Transverse colon (tissue), 4 donors: ENCODE results near the gene RAB19. TPM values are rescaled to one million over a fixed set of nuclear protein-coding genes. Genes with fewer than 3 reads are reported as not detected.
A peak's percentile ranks its signal among the peaks of the same experiment; 100 is the strongest.

Experiments used
- DNase-seq: peaks from one replicate; pipeline ENCODE4 v3.0.0-alpha.2; 2019
- H3K27ac ChIP-seq, 4 donors: fragments of 200-600 bp; sonication (generic); 2 replicates each; pipeline ENCODE4 v1.5.1; 2016 to 2018; ENCODE audit warnings: inconsistent platforms in 4 of 4
- H3K27me3 ChIP-seq: fragments of 200-600 bp; sonication (generic); 2 replicates; pipeline ENCODE4 v1.5.1; 2017; ENCODE audit warnings: inconsistent platforms
- H3K36me3 ChIP-seq, 4 donors: fragments of 200-600 bp; sonication (generic); 2 replicates each; pipeline ENCODE4 v1.5.1; 2017 to 2019; ENCODE audit warnings: inconsistent platforms in 4 of 4
- H3K4me1 ChIP-seq, 4 donors: fragments of 200-600 bp; sonication (generic); 2 replicates each; pipeline ENCODE4 v1.5.1; 2017 to 2020; ENCODE audit warnings: inconsistent platforms in 4 of 4
- H3K4me3 ChIP-seq, 4 donors: fragments of 200-600 bp; sonication (generic); 1 replicate in 1 of 4; 2 replicates in 3 of 4; pipeline versions ENCODE4 v1.5.1 to v1.6.1; 2017 to 2019; ENCODE audit warnings: inconsistent platforms in 4 of 4
- H3K9me3 ChIP-seq, 2 donors: fragments of 200-600 bp; sonication (generic); 2 replicates each; pipeline ENCODE4 v1.5.1; 2017 to 2019; ENCODE audit warnings: inconsistent platforms in 2 of 2
- EP300 ChIP-seq: sonication (generic); formaldehyde crosslinking; IDR thresholded peaks from one replicate; pipeline ENCODE4 v1.6.1; 2017; ENCODE audit warnings: antibody characterized with exemption, low read depth
- POLR2A ChIP-seq: fragments of 450-650 bp; IDR thresholded peaks from one replicate; pipeline ENCODE4 v1.6.1; 2016; ENCODE audit warnings: antibody characterized with exemption, mild to moderate bottlenecking, moderate library complexity
- POLR2AphosphoS5 ChIP-seq, 3 donors: sonication (generic); formaldehyde crosslinking; IDR thresholded peaks; one replicate each; pipeline ENCODE4 v1.6.1; 2016; ENCODE audit warnings: antibody characterized with exemption in 3 of 3
- WGBS, 2 donors: methylation state at CpG; one replicate each; pipeline ENCODE4 v1.1.5; 2018; ENCODE audit warnings: low coverage in 1 of 2; 5-methylcytosine and 5-hydroxymethylcytosine counted together
- in situ Hi-C, 4 donors: fragments of 200-750 bp; cut with MboI; loops; one replicate each; pipeline versions ENCODE4 v1.15.0 to v1.15.1; 2017; ENCODE audit warnings: low sequenced_read_pairs in 3 of 4, low pct_ligation_motif_present in 1 of 4, low pct_unique_long_range_greater_than_20kb in 1 of 4
- intact Hi-C: fragments of 100-400 bp; cut with DNase I; formaldehyde crosslinking; loops from one replicate; pipeline ENCODE4 v1.15.1; 2023; ENCODE audit warnings: low total_unique reads
- total RNA-seq, 4 donors: library from RNA; depleted of rRNA; stranded (reverse); fragments of >200 nt; gene quantifications; one replicate each; pipeline ENCODE4 v1.1.0, GENCODE V29; 2016
- TF ChIP-seq, protein P1 (sequence below), 5 experiments: fragments of 200-600 bp in 3 of 5; fragments of 450-650 bp in 2 of 5; sonication (generic) in 3 of 5; IDR thresholded peaks; 1 replicate in 2 of 5; 2 replicates in 3 of 5; pipeline ENCODE4 v1.5.1; 2016 to 2017; ENCODE audit warnings: antibody characterized with exemption in 5 of 5, inconsistent platforms in 3 of 5, mild to moderate bottlenecking in 2 of 5, moderate library complexity in 1 of 5

The RAB19 gene
- total RNA-seq, 4 donors from 2014 or later, result 10.3 to 87.9 (median 18.9) TPM

DNA sequence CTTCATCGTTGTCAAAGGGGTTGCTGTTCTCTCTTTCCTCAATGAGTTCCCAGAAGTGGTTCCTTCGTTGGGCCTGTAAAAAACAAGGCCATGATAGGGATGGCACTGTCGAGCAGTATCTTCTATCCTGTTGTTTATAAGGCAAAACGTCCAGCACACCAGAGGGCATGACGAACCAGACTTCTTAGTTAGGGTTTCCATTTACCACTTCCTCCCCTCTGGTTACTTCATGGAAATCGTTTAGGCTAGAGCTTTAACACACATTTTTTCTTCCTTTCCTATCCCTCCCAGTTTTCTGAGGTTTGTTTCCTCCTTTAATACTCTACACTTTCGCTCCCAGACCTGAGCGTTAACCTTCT, 50.8 kb downstream of the RAB19 start:
- Histone ChIP-seq H3K27ac (peak overlapping the region; percentile 67 to 82 (median 75)), H3K27me3 (no peaks in the 10 kb centered on the region), H3K9me3 (no peaks in the 10 kb centered on the region), H3K4me1 (peaks cover 3 to 73% (median 53%) of the 10 kb centered on the region in 4 donors), H3K36me3 (peaks cover 0 to 48% (median 15%) of the 10 kb centered on the region in 4 donors), H3K4me3 (no peak overlapping the region)
- in situ Hi-C loops (no loop called here), intact Hi-C loops (no loop called here)
- TF ChIP-seq POLR2A (no peak), EP300 (no peak), POLR2AphosphoS5 (IDR thresholded peaks at IDR 0.05) (no peak)
- TF ChIP-seq, protein P1, sequence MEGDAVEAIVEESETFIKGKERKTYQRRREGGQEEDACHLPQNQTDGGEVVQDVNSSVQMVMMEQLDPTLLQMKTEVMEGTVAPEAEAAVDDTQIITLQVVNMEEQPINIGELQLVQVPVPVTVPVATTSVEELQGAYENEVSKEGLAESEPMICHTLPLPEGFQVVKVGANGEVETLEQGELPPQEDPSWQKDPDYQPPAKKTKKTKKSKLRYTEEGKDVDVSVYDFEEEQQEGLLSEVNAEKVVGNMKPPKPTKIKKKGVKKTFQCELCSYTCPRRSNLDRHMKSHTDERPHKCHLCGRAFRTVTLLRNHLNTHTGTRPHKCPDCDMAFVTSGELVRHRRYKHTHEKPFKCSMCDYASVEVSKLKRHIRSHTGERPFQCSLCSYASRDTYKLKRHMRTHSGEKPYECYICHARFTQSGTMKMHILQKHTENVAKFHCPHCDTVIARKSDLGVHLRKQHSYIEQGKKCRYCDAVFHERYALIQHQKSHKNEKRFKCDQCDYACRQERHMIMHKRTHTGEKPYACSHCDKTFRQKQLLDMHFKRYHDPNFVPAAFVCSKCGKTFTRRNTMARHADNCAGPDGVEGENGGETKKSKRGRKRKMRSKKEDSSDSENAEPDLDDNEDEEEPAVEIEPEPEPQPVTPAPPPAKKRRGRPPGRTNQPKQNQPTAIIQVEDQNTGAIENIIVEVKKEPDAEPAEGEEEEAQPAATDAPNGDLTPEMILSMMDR (IDR thresholded peaks at IDR 0.05), result no peak
- 43 to 53% methylated on average over 3 to 8 of the region's 8 CpGs for WGBS, 2 donors
- no peak for DNase-seq

DNA sequence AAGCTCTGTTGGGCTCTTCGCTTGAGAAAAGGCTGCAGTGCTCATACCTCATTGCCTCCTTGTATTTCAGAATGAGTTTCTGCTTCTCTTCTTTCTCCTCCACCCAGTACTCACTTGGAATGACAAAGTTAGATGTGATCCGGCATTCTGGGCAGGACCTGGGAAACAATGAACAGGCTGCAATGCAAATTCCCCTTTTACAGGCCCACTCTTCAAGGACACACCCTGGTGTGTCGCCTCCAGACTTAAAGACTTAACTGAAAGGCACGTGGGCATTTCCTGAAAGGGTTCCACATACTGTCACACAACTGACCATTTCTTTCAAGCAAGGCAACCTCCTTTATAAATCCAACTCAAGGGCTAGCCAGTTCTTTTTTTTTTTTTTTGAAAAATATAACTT, 51.9 kb downstream of the RAB19 start:
- peak overlapping the region; percentile 67 to 82 (median 75) for H3K27ac ChIP-seq
- no peak overlapping the region for H3K4me3 ChIP-seq
- intact Hi-C loops, result no loop called here
- no peaks in the 10 kb centered on the region for H3K9me3 ChIP-seq
- peak; percentile 58 for DNase-seq
- in situ Hi-C loops, result no loop called here
- H3K4me1 ChIP-seq, result peaks cover 3 to 65% (median 49%) of the 10 kb centered on the region in 4 donors
- TF ChIP-seq, protein P1 (IDR thresholded peaks at IDR 0.05), result no peak
- peak in 2 of 3 donors; percentile 6 to 51 for TF ChIP-seq POLR2AphosphoS5 (IDR thresholded peaks at IDR 0.05)
- no peaks in the 10 kb centered on the region for H3K27me3 ChIP-seq
- WGBS, 2 donors, result 54% methylated on average over 3 to 4 of the region's 4 CpGs
- peaks cover 0 to 49% (median 15%) of the 10 kb centered on the region in 4 donors for H3K36me3 ChIP-seq

DNA sequence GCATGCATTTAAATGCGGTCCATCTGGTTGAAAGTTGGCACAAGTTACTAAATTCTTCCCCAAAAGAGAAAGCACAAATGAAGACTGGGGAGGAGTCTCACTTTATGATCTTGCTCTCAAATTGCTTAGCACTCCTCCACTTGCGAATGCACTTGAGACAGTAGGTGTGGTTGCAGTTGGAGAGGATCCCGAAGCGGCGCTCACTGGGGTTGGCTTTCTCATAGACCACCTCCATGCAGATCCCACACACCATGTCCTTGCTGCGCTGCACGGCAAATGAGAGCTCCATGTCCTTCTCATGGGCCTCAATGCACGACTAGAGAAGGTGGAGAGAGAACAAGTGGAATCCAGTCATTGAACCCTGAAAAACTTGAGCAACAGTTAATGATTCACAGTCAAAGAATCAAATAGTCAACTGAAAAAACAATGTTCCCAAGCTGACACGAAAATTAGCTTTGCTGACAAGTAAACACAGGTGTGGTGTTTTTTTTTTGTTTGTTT, 52.7 kb downstream of the RAB19 start:
- Histone ChIP-seq H3K36me3 (peaks cover 0 to 56% (median 18%) of the 10 kb centered on the region in 4 donors), H3K9me3 (no peaks in the 10 kb centered on the region), H3K27me3 (no peaks in the 10 kb centered on the region), H3K27ac (peak overlapping the region; percentile 67 to 82 (median 75)), H3K4me3 (no peak overlapping the region), H3K4me1 (peaks cover 3 to 57% (median 43%) of the 10 kb centered on the region in 4 donors)
- intact Hi-C loops (no loop called here), in situ Hi-C loops (no loop called here)
- 52 to 68% methylated on average over 5 to 9 of the region's 9 CpGs for WGBS, 2 donors
- TF ChIP-seq POLR2AphosphoS5 (IDR thresholded peaks at IDR 0.05) (peak in 1 of 3 donors; percentile 8), POLR2A (no peak)
- peak; percentile 44 for DNase-seq

DNA sequence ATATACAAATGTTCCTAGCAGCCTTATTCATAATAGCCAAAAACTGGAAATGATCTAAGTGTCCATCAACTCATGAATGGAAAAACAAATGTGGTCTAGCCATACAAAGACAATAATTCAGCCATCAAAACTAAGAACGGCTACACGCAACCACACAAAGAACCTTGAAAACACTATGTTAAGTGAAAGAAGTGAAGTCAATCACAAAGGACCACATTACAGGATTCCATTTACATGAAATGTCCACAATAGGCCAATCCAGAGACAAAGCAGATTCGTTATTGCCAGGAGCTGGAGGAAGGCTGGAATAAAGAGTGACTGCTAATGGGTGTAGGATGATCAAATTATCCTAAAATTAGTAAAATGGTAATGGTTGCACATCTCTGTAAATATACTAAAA, 54.3 kb downstream of the RAB19 start:
- no peak overlapping the region for H3K27ac ChIP-seq
- intact Hi-C loops, result no loop called here
- 89% methylated on average over 3 of the region's 3 CpGs for WGBS, 2 donors
- peaks cover 0 to 61% (median 19%) of the 10 kb centered on the region in 4 donors for H3K36me3 ChIP-seq
- peaks cover 3 to 43% (median 31%) of the 10 kb centered on the region in 4 donors for H3K4me1 ChIP-seq
- in situ Hi-C loops, result no loop called here
- TF ChIP-seq, protein P1 (IDR thresholded peaks at IDR 0.05), result no peak
- TF ChIP-seq POLR2A, result no peak
- TF ChIP-seq POLR2AphosphoS5 (IDR thresholded peaks at IDR 0.05), result no peak
- TF ChIP-seq EP300, result no peak
- H3K9me3 ChIP-seq, result no peaks in the 10 kb centered on the region
- H3K4me3 ChIP-seq, result no peak overlapping the region
- H3K27me3 ChIP-seq, result no peaks in the 10 kb centered on the region
- no peak for DNase-seq

DNA sequence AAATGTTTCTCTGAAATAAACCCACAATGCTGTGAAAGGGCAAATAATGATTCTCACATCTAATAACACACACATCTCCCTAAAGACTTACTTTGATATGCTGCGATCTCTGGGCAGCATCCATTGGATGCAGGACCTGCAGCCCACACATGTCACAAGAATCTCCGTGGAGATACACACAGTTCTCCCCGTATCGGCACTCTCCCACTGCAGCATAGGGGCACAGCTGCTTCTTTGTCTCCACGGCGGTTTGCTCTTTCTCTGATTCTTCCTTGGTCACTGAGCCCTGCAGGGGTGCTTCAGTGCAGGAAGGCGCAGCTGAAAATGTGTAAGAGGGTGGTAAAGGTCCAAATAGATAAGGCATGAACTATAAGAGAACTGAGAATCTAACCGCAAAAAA, 55.1 kb downstream of the RAB19 start:
- peaks cover 0 to 62% (median 21%) of the 10 kb centered on the region in 4 donors for H3K36me3 ChIP-seq
- intact Hi-C loops (no loop called here), in situ Hi-C loops (no loop called here)
- H3K27ac ChIP-seq, result no peak overlapping the region
- H3K27me3 ChIP-seq, result no peaks in the 10 kb centered on the region
- no peak overlapping the region for H3K4me3 ChIP-seq
- peaks cover 2 to 38% (median 28%) of the 10 kb centered on the region in 4 donors for H3K4me1 ChIP-seq
- no peak for DNase-seq
- no peaks in the 10 kb centered on the region for H3K9me3 ChIP-seq
- no peak for TF ChIP-seq POLR2AphosphoS5 (IDR thresholded peaks at IDR 0.05)
- TF ChIP-seq, protein P1 (IDR thresholded peaks at IDR 0.05), result no peak
- no peak for TF ChIP-seq POLR2A
- no peak for TF ChIP-seq EP300
- WGBS, 2 donors, result 90 to 100% methylated on average over 7 to 8 of the region's 8 CpGs
